Stimulated activated CD4-positive, alpha-beta T cell treated with anti-CD3 and anti-CD28 coated beads, Interleukin-4, amount 100 ng/mL, for 48 hours (primary cell): ENCODE results near the gene TTN.
"Not testable (repeated sequence)": the region's sequence is repeated elsewhere in the genome, so short reads cannot be mapped to it uniquely, and the experiment has no call there.

ENCODE experiments used
- DNase-seq, 2 donors: peaks; one replicate each; pipeline ENCODE4 v3.0.0-alpha.2; 2020; ENCODE audit warnings: low read depth in 2 of 2

Gene TTN

GRCh38 chr2:178658480-178658879, 148.7 kb downstream of the TTN start:
- DNase-seq, result not testable (repeated sequence)

DNA sequence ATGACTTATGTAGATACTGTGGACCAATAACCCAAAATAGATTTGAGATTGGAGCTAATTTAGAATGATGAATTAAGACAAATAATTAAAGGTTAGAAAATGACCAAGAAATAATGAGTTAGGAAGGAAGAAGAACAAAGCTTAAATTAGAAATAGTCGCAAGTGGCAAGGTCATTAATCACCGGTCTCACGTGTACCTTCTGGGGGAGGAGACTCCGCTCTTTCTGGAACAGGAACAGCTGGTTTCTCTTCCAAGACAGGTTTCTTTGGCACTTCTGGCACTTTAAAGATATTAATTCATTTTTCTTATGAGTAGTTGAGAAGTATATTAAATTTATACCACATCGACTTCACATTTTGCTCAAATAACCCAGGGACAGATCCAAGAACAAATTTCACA, 156.7 kb downstream of the TTN start:
- no peak for DNase-seq

DNA sequence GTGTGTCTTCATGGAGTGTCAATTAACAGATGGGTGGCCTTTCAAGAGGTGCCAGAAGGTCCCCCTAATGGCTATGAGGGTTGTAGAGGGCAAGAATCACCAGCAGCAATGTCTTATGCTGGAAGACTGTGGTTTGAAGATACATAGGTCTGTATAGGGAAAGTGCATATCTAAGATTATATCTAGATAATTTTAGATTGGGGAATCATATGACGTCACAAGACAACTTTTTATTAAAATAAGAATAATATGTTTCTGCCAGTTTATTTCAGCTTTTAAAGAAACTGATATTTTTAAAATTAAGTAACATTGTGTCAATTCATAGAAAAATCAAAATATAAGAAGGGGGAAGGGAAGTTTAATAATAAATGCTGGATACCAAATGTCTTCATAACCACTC, 162.3 kb downstream of the TTN start:
- DNase-seq, result no peak

- DNase-seq, result no peak
These were observed 165.7 kb downstream of the TTN start for GRCh38 chr2:178641498-178641897.

DNA sequence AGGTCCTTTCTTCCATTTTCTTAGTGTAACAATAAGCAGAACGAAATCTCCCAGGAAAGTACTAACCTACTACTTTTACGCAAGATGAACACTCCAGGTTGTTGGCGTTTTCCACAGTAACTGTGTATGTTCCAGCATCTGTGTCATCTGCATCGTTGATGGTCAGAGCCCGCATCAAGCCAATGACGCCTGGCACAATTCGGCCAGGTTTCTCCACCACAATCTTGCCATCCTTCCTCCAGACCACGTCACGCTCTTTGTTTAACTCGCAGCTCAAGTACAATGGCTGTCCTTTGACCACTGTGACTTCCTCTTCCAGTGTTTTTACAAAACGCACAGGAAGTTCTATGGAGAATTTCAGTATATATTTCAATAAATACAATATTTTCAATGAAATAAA, 171.3 kb downstream of the TTN start:
- DNase-seq, result no peak

DNA sequence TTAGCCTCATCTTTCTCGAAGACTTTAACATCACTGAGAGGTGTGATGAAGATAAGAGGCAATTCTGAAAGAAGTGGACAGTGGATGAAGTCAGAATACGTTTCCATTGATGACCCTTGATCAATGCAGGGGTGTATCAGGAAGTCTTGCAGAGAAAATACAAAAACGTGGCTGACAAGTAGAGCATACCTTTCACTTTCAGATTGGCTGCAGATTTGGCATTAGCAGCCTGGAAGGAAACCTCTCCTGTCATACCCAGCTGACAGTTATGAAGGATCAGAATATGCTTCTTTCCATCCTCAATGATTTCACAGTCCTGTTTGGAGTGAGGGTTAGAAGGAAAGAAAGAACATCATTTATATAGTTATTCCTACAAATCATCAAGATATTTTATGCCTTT, 174.5 kb downstream of the TTN start:
- DNase-seq, result no peak

GRCh38 chr2:178630581-178630980, 176.6 kb downstream of the TTN start:
- no peak for DNase-seq

DNA sequence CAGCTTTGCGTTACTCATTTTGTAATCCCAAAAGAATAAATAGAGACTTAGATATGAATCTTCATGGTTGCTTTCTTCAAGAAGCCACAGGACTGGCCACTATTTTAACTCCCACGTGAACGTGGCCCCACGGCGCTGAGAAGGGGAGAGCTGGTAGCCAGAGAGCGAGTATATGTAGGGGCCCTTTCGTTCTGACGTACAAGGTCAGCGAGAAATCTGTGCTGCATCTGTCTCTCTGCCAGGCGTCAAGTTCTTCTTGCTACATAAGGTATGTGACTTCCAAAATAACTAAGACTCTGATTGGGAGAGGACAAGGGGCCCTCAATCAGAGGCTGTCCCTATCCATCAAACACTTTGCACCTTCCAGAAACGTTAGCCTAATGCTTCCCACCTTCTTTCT, 177.8 kb downstream of the TTN start:
- DNase-seq, result no peak

GRCh38 chr2:178628605-178629004, 178.6 kb downstream of the TTN start:
- DNase-seq, result no peak

GRCh38 chr2:178627401-178627800, 179.8 kb downstream of the TTN start:
- DNase-seq, result no peak

DNA sequence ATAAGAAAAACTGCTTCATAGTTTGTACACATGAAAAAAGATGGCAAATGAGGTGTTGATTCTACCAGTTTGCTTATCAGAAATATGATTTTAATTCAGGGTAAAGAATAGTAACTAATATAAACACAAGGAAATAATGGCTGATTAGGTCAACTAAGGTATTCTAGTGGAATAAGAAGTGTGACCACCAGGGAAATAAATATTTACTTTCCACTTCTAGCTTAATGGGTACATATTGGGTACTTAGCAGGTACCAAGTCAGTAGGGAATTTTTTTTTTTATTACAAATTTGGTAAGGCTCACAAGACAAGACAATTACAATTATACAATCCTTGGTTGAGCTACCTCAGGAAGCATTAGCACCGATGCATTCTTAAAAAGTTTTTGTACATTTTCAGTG, 191.3 kb downstream of the TTN start:
- no peak for DNase-seq

DNA sequence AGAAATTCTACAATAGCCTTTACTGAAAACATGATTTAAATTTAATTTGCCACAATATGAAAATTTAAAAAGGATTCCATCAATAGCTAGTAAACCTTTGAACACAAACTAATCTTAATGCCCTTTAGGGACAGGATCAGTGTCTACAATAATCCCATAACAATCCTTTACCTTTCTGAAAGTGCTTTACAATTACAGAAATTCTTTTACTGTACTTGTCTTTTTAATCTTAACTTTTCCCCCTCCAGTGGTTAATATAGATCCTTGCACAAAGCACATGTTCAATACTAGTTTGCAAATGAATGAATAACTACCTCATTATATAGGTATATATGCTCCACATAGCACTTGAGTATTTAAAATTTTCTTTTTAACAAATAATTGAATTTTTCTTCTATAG, 204.3 kb downstream of the TTN start:
- DNase-seq, result no peak

GRCh38 chr2:178592655-178593054, 214.6 kb downstream of the TTN start:
- no peak for DNase-seq

DNA sequence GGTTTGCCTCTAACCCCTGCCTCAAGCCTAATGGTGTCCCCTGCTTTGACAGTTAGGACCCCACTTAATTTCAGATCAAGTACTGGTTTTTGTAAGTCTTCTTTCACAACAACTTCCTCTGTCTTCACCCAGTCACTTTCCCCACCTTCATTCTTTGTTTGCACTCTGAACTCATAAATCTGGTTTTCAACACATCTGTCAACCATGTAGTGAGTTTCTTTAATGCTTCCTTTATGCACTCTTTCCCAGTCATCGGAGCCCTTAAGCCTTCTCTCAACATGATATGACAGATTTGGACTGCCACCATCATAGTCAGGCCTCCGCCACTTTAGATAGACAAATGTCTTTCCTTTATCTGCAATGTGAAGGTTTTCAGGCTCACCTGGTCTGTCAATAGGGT, 217.9 kb downstream of the TTN start:
- no peak for DNase-seq

- no peak for DNase-seq
These were observed 222.6 kb downstream of the TTN start for GRCh38 chr2:178584666-178585065.

DNA sequence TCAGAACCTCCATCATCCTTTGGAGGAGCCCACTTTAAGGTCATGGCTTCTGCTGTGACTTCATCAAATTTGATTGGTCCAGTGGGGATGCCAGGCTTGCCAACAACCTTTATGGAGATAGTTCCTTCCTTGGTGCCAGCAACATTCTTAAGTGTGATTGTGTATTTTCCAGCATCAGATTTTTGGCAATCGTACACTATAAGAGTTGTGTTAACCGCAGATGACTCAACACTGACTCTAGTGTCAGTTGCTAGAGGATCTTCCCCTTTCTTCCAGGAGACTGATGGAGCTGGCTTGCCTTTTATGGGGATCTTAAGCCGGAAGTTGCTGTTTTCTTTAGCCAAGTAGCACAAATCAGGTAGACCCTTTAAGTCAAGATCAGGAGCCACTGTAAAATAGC, 228.2 kb downstream of the TTN start:
- DNase-seq, result no peak

DNA sequence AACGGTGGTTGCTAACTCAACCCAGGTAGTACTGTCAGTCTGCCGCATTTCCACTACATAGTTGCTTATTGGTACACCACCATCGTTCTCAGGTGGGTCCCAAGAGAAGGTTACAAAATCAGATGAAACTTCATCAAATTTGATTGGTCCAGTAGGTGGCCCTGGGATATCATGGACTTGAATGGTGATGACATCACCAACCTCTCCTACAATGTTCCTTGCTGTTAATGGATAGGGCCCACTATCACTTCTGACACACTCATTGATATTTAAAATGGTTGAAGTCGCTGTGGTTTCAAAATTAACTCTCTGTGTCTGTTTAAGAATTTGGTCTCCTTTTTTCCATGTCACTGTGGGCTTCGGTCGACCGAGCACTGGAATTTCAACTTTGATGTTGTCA, 232.4 kb downstream of the TTN start:
- DNase-seq, result no peak

- DNase-seq, result no peak
These were observed 239.0 kb downstream of the TTN start for GRCh38 chr2:178568227-178568626.

DNA sequence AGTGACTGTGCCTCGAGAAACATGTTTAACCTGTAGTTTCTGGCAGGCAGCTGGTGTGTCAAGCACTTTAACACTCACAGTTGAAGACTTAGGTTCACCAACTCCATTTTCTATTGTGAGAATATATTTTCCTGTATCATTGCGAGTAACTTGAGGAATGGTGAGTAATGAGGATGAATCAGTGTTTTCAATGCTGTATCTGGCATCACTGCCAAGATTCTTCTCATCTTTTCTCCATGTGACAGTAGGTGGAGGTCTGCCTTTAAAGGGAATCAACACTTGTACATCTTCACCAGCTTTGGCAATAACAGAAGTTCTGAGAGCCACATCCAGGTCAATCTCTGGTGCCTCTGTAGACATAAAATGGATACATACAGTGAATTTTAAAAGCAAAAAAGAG, 254.2 kb downstream of the TTN start:
- DNase-seq, result no peak

DNA sequence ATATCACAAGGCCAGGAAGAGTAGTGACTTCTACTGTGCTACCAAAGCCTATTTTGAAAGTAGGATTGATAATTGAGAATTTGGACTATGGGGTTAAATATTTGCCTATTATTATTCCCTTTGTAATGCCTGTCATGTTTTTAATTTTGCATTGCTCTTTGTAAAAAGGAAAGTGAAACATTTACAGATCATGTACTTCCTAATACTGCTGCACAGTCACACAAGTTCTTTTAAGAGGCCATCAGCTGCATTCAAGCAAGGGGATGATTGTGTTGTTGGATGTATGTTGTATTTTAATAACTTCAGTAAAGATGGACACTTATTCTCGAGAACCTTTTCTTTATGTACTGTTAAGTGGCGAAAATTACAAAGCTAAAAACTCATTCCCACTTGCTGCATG, 256.9 kb downstream of the TTN start:
- no peak for DNase-seq

DNA sequence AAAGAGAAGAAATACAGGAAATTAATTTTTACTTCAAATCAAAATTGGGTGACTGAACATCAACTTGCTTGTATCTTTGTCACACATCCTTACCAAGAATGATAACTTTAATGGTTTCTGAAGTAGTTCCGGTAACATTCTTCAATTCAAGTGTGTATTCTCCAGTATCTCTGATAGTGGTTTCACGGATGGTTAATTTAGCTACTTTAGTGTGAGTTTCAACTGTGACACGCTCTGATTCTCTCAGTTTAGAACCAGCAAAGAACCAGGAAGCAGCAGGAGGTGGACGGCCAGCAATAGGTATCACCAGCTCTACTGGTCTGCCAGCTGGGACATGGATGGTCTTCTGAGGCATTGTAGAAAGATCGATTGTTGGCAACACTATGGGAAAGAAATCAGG, 264.7 kb downstream of the TTN start:
- no peak for DNase-seq

- DNase-seq, result no peak
These were observed 265.1 kb downstream of the TTN start for GRCh38 chr2:178542161-178542560.

- DNase-seq, result no peak
These were observed 271.2 kb downstream of the TTN start for GRCh38 chr2:178536037-178536436.

DNA sequence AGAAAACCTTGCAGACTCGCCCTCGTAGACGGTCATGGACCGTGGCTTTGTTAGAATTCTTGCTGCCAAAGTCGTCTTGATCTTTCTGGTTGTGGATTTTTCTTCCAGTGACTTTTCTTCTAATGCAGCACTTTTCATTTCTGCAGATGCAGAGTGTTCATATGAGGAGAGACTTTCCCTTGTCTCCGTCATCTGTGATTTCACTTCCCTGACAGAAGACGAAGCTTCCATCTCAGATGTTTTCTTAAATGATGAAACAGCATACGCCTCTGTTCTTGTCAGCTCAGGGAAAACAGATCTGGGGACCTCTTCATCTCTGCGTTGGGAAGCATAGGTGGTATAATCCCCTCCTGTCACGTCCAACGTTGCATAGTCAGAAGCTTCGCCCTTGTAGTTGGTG, 276.1 kb downstream of the TTN start:
- no peak for DNase-seq

DNA sequence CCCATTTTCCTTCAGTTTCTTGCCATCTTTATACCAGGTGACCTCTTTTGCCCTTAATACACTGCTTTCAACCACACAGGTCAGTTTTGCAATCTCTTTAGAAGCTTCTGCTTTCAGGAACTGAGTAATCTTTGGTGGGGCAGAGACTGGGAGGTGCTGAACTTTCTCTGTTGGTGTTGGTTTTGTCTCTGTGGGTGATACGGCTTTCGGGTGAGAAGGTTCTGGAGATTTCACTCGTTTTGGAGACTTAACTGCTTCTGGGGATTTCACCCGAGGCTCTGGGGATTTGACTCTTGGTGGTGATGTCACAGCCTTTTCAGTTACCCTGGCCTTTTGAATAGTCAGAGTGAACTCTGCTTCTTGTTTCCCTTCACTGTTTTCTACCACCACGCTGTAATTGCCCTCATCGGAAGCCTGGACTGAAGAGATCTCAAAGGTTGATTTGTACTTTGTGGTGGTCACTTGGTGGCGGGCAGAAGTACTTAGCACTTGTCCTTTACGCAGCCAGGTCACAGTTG, 276.5 kb downstream of the TTN start:
- peak in 1 of 2 donors; percentile 41 for DNase-seq
